Endodermal cell (in vitro differentiated cells): ENCODE measurements around the gene FGFR3. TPM values are rescaled to one million over a fixed set of nuclear protein-coding genes. Genes with fewer than 3 reads are reported as not detected.

Experiments used
- DNase-seq: peaks from one replicate; pipeline ENCODE4 v3.0.0-alpha.2; 2017
- H3K27ac ChIP-seq: 2 replicates; pipeline ENCODE4 v1.5.1; 2013; ENCODE audit warnings: mild to moderate bottlenecking, low read depth, low read length, moderate library complexity
- H3K27me3 ChIP-seq: 2 replicates; pipeline ENCODE4 v1.6.1; 2013; ENCODE audit warnings: mild to moderate bottlenecking, low read length, moderate library complexity; ENCODE audit not compliant: insufficient read depth, control insufficient read depth, poor library complexity, severe bottlenecking
- H3K36me3 ChIP-seq: 2 replicates; pipeline ENCODE4 v1.7.0; 2013; ENCODE audit warnings: mild to moderate bottlenecking, low read length, moderate library complexity; ENCODE audit not compliant: control insufficient read depth, insufficient read depth
- H3K4me1 ChIP-seq: one replicate; pipeline ENCODE4 v1.7.0; 2013; ENCODE audit warnings: low read length; ENCODE audit not compliant: control insufficient read depth, insufficient read depth
- H3K4me3 ChIP-seq: 2 replicates; pipeline ENCODE4 v1.5.1; 2013; ENCODE audit warnings: mild to moderate bottlenecking, low read length, moderate library complexity
- H3K9ac ChIP-seq: 2 replicates; pipeline ENCODE4 v1.6.1; 2013; ENCODE audit warnings: mild to moderate bottlenecking, low read length, moderate library complexity; ENCODE audit not compliant: poor library complexity, severe bottlenecking; ENCODE audit errors: extremely low read depth
- H3K9me3 ChIP-seq: 2 replicates; pipeline ENCODE4 v1.6.1; 2013; ENCODE audit warnings: mild to moderate bottlenecking, low read length, moderate library complexity; ENCODE audit not compliant: control insufficient read depth
- H3K27ac Mint-ChIP-seq: 2 replicates; pipeline ENCODE4 v1.8.0; 2020; ENCODE audit warnings: mixed read lengths
- H3K27me3 Mint-ChIP-seq: 2 replicates; pipeline ENCODE4 v1.8.0; 2021; ENCODE audit warnings: mild to moderate bottlenecking, mixed read lengths; ENCODE audit not compliant: insufficient read depth
- H3K36me3 Mint-ChIP-seq: 2 replicates; pipeline ENCODE4 v1.8.0; 2020; ENCODE audit warnings: low read depth, mixed read lengths
- H3K4me1 Mint-ChIP-seq: 2 replicates; pipeline ENCODE4 v1.8.0; 2020; ENCODE audit warnings: mixed read lengths
- H3K4me3 Mint-ChIP-seq: 2 replicates; pipeline ENCODE4 v1.8.0; 2020; ENCODE audit warnings: mild to moderate bottlenecking, moderate library complexity, mixed read lengths
- H3K9me3 Mint-ChIP-seq: 2 replicates; pipeline ENCODE4 v1.8.0; 2020; ENCODE audit warnings: mild to moderate bottlenecking, mixed read lengths
- WGBS, 2 experiments: methylation state at CpG; one replicate each; pipeline versions ENCODE4 v1.1.5 to v1.1.7; 2013; ENCODE audit warnings: missing lambda C conversion rate in 2 of 2, mixed read lengths in 1 of 2; ENCODE audit not compliant: insufficient coverage in 1 of 2, insufficient read length in 1 of 2; 5-methylcytosine and 5-hydroxymethylcytosine counted together
- total RNA-seq, 2 donors: library from RNA; stranded (reverse); fragmentation: NEBNext Ultra II Directional in 1 of 2; extraction: Animal tissue kit (Norgen Biotek cat#: 25700) in 1 of 2; gene quantifications; 2 replicates in 1 of 2; 3 replicates in 1 of 2; pipeline ENCODE4 v1.2.1, GENCODE V29; 2021
- TF ChIP-seq, protein P1 (sequence below): fragments of 200-600 bp; sonication (generic); conservative IDR thresholded peaks from 2 replicates; pipeline ENCODE4 v1.5.0; 2021; ENCODE audit warnings: antibody characterized with exemption, mild to moderate bottlenecking

Gene FGFR3
- total RNA-seq, 2 donors from 2014 or later: 107 to 125 TPM

GRCh38 chr4:1746265-1746691 lies 46.8 kb upstream of the FGFR3 start:
- no peak overlapping the region for H3K27ac ChIP-seq
- no peaks in the 10 kb centered on the region for H3K4me1 ChIP-seq
- Mint-ChIP-seq H3K4me3 (no peak overlapping the region), H3K4me1 (no peaks in the 10 kb centered on the region), H3K36me3 (peaks cover 27% of the 10 kb centered on the region), H3K9me3 (no peaks in the 10 kb centered on the region), H3K27ac (no peak overlapping the region), H3K27me3 (no peaks in the 10 kb centered on the region)
- H3K4me3 ChIP-seq: no peak overlapping the region
- H3K9ac ChIP-seq: no peak overlapping the region
- H3K27me3 ChIP-seq: no peaks in the 10 kb centered on the region
- WGBS, 2 experiments: 12 to 32% methylated on average over 5 to 17 of the region's 17 CpGs
- TF ChIP-seq, protein P1, sequence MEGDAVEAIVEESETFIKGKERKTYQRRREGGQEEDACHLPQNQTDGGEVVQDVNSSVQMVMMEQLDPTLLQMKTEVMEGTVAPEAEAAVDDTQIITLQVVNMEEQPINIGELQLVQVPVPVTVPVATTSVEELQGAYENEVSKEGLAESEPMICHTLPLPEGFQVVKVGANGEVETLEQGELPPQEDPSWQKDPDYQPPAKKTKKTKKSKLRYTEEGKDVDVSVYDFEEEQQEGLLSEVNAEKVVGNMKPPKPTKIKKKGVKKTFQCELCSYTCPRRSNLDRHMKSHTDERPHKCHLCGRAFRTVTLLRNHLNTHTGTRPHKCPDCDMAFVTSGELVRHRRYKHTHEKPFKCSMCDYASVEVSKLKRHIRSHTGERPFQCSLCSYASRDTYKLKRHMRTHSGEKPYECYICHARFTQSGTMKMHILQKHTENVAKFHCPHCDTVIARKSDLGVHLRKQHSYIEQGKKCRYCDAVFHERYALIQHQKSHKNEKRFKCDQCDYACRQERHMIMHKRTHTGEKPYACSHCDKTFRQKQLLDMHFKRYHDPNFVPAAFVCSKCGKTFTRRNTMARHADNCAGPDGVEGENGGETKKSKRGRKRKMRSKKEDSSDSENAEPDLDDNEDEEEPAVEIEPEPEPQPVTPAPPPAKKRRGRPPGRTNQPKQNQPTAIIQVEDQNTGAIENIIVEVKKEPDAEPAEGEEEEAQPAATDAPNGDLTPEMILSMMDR: peak; percentile 99
- no peaks in the 10 kb centered on the region for H3K9me3 ChIP-seq
- DNase-seq: peak; percentile 99
- peaks cover 20% of the 10 kb centered on the region for H3K36me3 ChIP-seq

GRCh38 chr4:1746919-1747602 lies 46.0 kb upstream of the FGFR3 start:
- 90 to 91% methylated on average over 16 to 33 of the region's 33 CpGs for WGBS, 2 experiments
- Mint-ChIP-seq H3K9me3 (no peaks in the 10 kb centered on the region), H3K4me1 (no peaks in the 10 kb centered on the region), H3K4me3 (no peak overlapping the region), H3K27ac (no peak overlapping the region), H3K27me3 (no peaks in the 10 kb centered on the region), H3K36me3 (peaks cover 20% of the 10 kb centered on the region)
- no peaks in the 10 kb centered on the region for H3K9me3 ChIP-seq
- no peak overlapping the region for H3K27ac ChIP-seq
- H3K4me1 ChIP-seq: no peaks in the 10 kb centered on the region
- peak; percentile 59 for DNase-seq
- peaks cover 13% of the 10 kb centered on the region for H3K36me3 ChIP-seq
- H3K9ac ChIP-seq: no peak overlapping the region
- TF ChIP-seq, protein P1: no peak
- H3K27me3 ChIP-seq: no peaks in the 10 kb centered on the region
- no peak overlapping the region for H3K4me3 ChIP-seq

DNA sequence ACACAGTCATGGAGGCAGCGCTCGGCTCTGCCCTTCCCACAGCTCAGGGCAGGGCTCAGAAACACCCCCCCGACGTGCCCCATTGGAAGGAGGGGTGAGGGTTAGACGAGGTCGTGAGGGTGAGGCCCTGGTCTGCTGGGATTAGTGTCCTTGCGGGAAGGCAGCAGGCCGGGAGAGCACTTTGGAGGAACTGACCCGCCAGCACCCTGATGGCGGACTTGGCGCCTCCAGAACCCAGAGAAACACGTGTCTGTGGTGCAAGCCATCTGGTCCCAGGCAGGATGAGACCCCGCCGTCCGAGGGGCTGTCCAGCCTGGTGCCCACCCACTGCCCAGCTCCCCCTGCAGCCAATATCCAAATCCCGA lies 45.5 kb upstream of the FGFR3 start:
- H3K36me3 Mint-ChIP-seq: peaks cover 17% of the 10 kb centered on the region
- H3K27me3 Mint-ChIP-seq: no peaks in the 10 kb centered on the region
- Histone ChIP-seq H3K4me3 (no peak overlapping the region), H3K36me3 (peaks cover 7% of the 10 kb centered on the region), H3K9ac (no peak overlapping the region), H3K4me1 (no peaks in the 10 kb centered on the region), H3K27me3 (no peaks in the 10 kb centered on the region), H3K27ac (no peak overlapping the region), H3K9me3 (no peaks in the 10 kb centered on the region)
- no peaks in the 10 kb centered on the region for H3K4me1 Mint-ChIP-seq
- WGBS, 2 experiments: 93 to 97% methylated on average over 10 to 16 of the region's 16 CpGs
- H3K27ac Mint-ChIP-seq: no peak overlapping the region
- H3K4me3 Mint-ChIP-seq: no peak overlapping the region
- TF ChIP-seq, protein P1: no peak
- H3K9me3 Mint-ChIP-seq: no peaks in the 10 kb centered on the region
- no peak for DNase-seq
